GM12892 (cell line): ENCODE measurements around the gene CHRNA7.

Source experiments
- POLR2A ChIP-seq: IDR thresholded peaks from 2 replicates; pipeline ENCODE4 v1.6.1; 2011; ENCODE audit warnings: low read depth, low read length, control low read depth
- POLR2AphosphoS5 ChIP-seq: IDR thresholded peaks from 2 replicates; pipeline ENCODE4 v1.6.1; 2011; ENCODE audit warnings: low read depth, low read length, control low read depth
- TAF1 ChIP-seq: IDR thresholded peaks from 2 replicates; pipeline ENCODE4 v1.6.1; 2011; ENCODE audit warnings: low read depth, mild to moderate bottlenecking, control low read depth, low read length, borderline replicate concordance

GRCh38 chr15:32106401-32107381, 76.4 kb downstream of the CHRNA7 start:
- no peak for TF ChIP-seq POLR2AphosphoS5
- TF ChIP-seq TAF1, result no peak
- no peak for TF ChIP-seq POLR2A
